CD14-positive monocyte (primary cell): ENCODE data around the gene MEGF9. TPM values are rescaled to one million over a fixed set of nuclear protein-coding genes. Genes with fewer than 3 reads are reported as not detected.

ENCODE experiments used
- DNase-seq, 3 donors: peaks; one replicate each; pipeline ENCODE4 v3.0.0-alpha.2; 2011 to 2022
- H2AFZ ChIP-seq: 2 replicates; pipeline ENCODE4 v1.6.0; 2012; ENCODE audit warnings: mild to moderate bottlenecking, low read depth, low read length, inconsistent platforms; ENCODE audit not compliant: insufficient read depth, poor library complexity, severe bottlenecking
- H3K27ac ChIP-seq, 2 donors: 1 replicate in 1 of 2; 2 replicates in 1 of 2; pipeline ENCODE4 v1.5.1; 2012 to 2013; ENCODE audit warnings: low read length in 2 of 2, control low read depth in 1 of 2, inconsistent platforms in 1 of 2, low read depth in 1 of 2, mild to moderate bottlenecking in 1 of 2
- H3K27me3 ChIP-seq, 2 donors: one replicate each; pipeline versions ENCODE4 v1.6.0 to v1.6.1; 2011 to 2013; ENCODE audit warnings: low read length in 2 of 2; ENCODE audit not compliant: control insufficient read depth in 2 of 2, insufficient read depth in 2 of 2
- H3K36me3 ChIP-seq, 2 donors: replicated peaks in 1 of 2; 1 replicate in 1 of 2; 2 replicates in 1 of 2; pipeline versions ENCODE4 v1.5.1 to v1.6.1; 2012 to 2013; ENCODE audit warnings: low read length in 2 of 2, control low read depth in 1 of 2, inconsistent platforms in 1 of 2, mild to moderate bottlenecking in 1 of 2; ENCODE audit not compliant: insufficient read depth in 2 of 2, control insufficient read depth in 1 of 2
- H3K4me1 ChIP-seq, 2 donors: 1 replicate in 1 of 2; 2 replicates in 1 of 2; pipeline versions ENCODE4 v1.5.1 to v1.6.1; 2012 to 2013; ENCODE audit warnings: low read length in 2 of 2, control low read depth in 1 of 2, inconsistent platforms in 1 of 2, mild to moderate bottlenecking in 1 of 2, moderate library complexity in 1 of 2; ENCODE audit not compliant: insufficient read depth in 2 of 2, control insufficient read depth in 1 of 2
- H3K4me2 ChIP-seq: replicated peaks from 2 replicates; pipeline ENCODE3; 2012; ENCODE audit warnings: low read length, moderate library complexity, mild to moderate bottlenecking; ENCODE audit not compliant: poor library complexity, severe bottlenecking; ENCODE audit errors: extremely low read depth
- H3K4me3 ChIP-seq, 3 experiments: fragments of 200-600 bp in 1 of 3; sonication (generic) in 1 of 3; replicated peaks in 1 of 3; 1 replicate in 2 of 3; 2 replicates in 1 of 3; pipeline ENCODE4 v1.5.1; 2011 to 2013; ENCODE audit warnings: low read length in 3 of 3, mild to moderate bottlenecking in 3 of 3, control low read depth in 2 of 3, low read depth in 2 of 3, inconsistent platforms in 1 of 3, moderate library complexity in 1 of 3
- H3K79me2 ChIP-seq: 2 replicates; pipeline ENCODE4 v1.6.0; 2012; ENCODE audit warnings: mild to moderate bottlenecking, control low read depth, inconsistent platforms, low read length, moderate library complexity; ENCODE audit not compliant: insufficient read depth
- H3K9ac ChIP-seq: 2 replicates; pipeline ENCODE4 v1.6.0; 2017; ENCODE audit warnings: low read length, mild to moderate bottlenecking; ENCODE audit not compliant: insufficient read depth, poor library complexity, severe bottlenecking
- H3K9me3 ChIP-seq, 2 donors: replicated peaks in 1 of 2; 1 replicate in 1 of 2; 2 replicates in 1 of 2; pipeline versions ENCODE4 v1.5.1 to v1.6.1; 2012 to 2013; ENCODE audit warnings: low read length in 2 of 2, control low read depth in 1 of 2; ENCODE audit not compliant: control insufficient read depth in 1 of 2, insufficient read depth in 1 of 2
- H4K20me1 ChIP-seq: 2 replicates; pipeline ENCODE4 v1.6.0; 2012; ENCODE audit warnings: mild to moderate bottlenecking, low read length, control low read depth, moderate library complexity; ENCODE audit not compliant: insufficient read depth
- H3K27ac Mint-ChIP-seq, 7 donors: one replicate each; pipeline ENCODE4 v1.8.0; 2020; ENCODE audit warnings: mild to moderate bottlenecking in 7 of 7, mixed read lengths in 7 of 7, moderate library complexity in 6 of 7, inconsistent platforms in 2 of 7
- H3K27me3 Mint-ChIP-seq, 3 donors: one replicate each; pipeline ENCODE4 v1.8.0; 2021 to 2022; ENCODE audit warnings: low read depth in 3 of 3, mild to moderate bottlenecking in 3 of 3, mixed read lengths in 3 of 3, moderate library complexity in 3 of 3, inconsistent platforms in 1 of 3
- H3K36me3 Mint-ChIP-seq, 2 donors: one replicate each; pipeline ENCODE4 v1.8.0; 2020; ENCODE audit warnings: mixed read lengths in 2 of 2, inconsistent platforms in 1 of 2, mild to moderate bottlenecking in 1 of 2
- H3K4me1 Mint-ChIP-seq: one replicate; pipeline ENCODE4 v1.8.0; 2020; ENCODE audit warnings: mild to moderate bottlenecking, mixed read lengths
- H3K4me3 Mint-ChIP-seq, 2 donors: one replicate each; pipeline ENCODE4 v1.8.0; 2020; ENCODE audit warnings: mild to moderate bottlenecking in 2 of 2, mixed read lengths in 2 of 2, moderate library complexity in 1 of 2
- H3K9me3 Mint-ChIP-seq, 7 donors: one replicate each; pipeline ENCODE4 v1.8.0; 2020 to 2022; ENCODE audit warnings: mixed read lengths in 7 of 7, mild to moderate bottlenecking in 6 of 7, moderate library complexity in 6 of 7, inconsistent platforms in 2 of 7
- CTCF ChIP-seq: fragments of 200-600 bp; IDR thresholded peaks from one replicate; pipeline ENCODE4 v1.8.0; 2022; ENCODE audit warnings: antibody characterized with exemption, mild to moderate bottlenecking
- WGBS: methylation state at CpG from one replicate; pipeline ENCODE4 v1.1.5; 2013; ENCODE audit warnings: missing lambda C conversion rate; ENCODE audit not compliant: insufficient coverage; 5-methylcytosine and 5-hydroxymethylcytosine counted together
- intact Hi-C, 2 donors: fragments of 100-400 bp; cut with micrococcal nuclease; formaldehyde crosslinking; loops; one replicate each; pipeline versions ENCODE4 v1.15.0 to v1.15.1; 2023
- polyA plus RNA-seq, 3 donors: library from polyadenylated mRNA; depleted of rRNA in 1 of 3; unstranded in 2 of 3; stranded (reverse) in 1 of 3; fragments of 300-500 nt in 2 of 3; fragments of >200 nt in 1 of 3; fragmentation: Illumina TruSeq in 2 of 3; gene quantifications; 1 replicate in 2 of 3; 2 replicates in 1 of 3; pipeline ENCODE4 v1.2.3, GENCODE V29; 2012 to 2021

Gene MEGF9
- polyA plus RNA-seq, 3 donors = 45.0 to 92.8 (median 89.7) TPM

- peaks cover 100% of the 10 kb centered on the region for H4K20me1 ChIP-seq
- peak overlapping the region in 2 of 7 donors; percentile 22 to 32 for H3K27ac Mint-ChIP-seq
- H3K9me3 Mint-ChIP-seq = no peaks in the 10 kb centered on the region
- TF ChIP-seq CTCF = no peak
- peaks cover 46 to 53% of the 10 kb centered on the region in 2 donors for H3K36me3 ChIP-seq
- WGBS = no CpG with 5 or more reads among the region's 4 CpGs
- no peak overlapping the region for H3K4me3 ChIP-seq
- peak overlapping the region in 1 of 2 donors; percentile 46 for H3K27ac ChIP-seq
- H3K79me2 ChIP-seq = peaks cover 100% of the 10 kb centered on the region
- peaks cover 31% of the 10 kb centered on the region for H3K4me1 Mint-ChIP-seq
- H3K9me3 ChIP-seq = no peaks in the 10 kb centered on the region
- H3K27me3 ChIP-seq = no peaks in the 10 kb centered on the region
- H3K9ac ChIP-seq = no peak overlapping the region
- H3K36me3 Mint-ChIP-seq = peaks cover 22 to 54% of the 10 kb centered on the region in 2 donors
- H3K4me3 Mint-ChIP-seq = no peak overlapping the region
- intact Hi-C loops = no loop called here
- H3K4me1 ChIP-seq = peaks cover 6 to 23% of the 10 kb centered on the region in 2 donors
- H3K4me2 ChIP-seq = no peak overlapping the region
- peak in 1 of 3 donors; percentile 17 for DNase-seq
- no peak overlapping the region for H2AFZ ChIP-seq
- H3K27me3 Mint-ChIP-seq = no peaks in the 10 kb centered on the region
Measured at GRCh38 chr9:120654272-120654671, 60.0 kb downstream of the MEGF9 start.

GRCh38 chr9:120653762-120654161 lies 60.5 kb downstream of the MEGF9 start:
- no peak for DNase-seq
- intact Hi-C loops = no loop called here
- Histone ChIP-seq H3K9ac (no peak overlapping the region), H3K4me1 (peaks cover 6 to 23% of the 10 kb centered on the region in 2 donors), H3K27me3 (no peaks in the 10 kb centered on the region), H2AFZ (no peak overlapping the region), H3K79me2 (peaks cover 100% of the 10 kb centered on the region), H3K36me3 (peaks cover 48 to 55% of the 10 kb centered on the region in 2 donors), H3K4me3 (no peak overlapping the region), H4K20me1 (peaks cover 100% of the 10 kb centered on the region), H3K27ac (peak overlapping the region in 1 of 2 donors; percentile 46), H3K9me3 (no peaks in the 10 kb centered on the region), H3K4me2 (no peak overlapping the region)
- TF ChIP-seq CTCF = no peak
- Mint-ChIP-seq H3K4me3 (no peak overlapping the region), H3K27me3 (no peaks in the 10 kb centered on the region), H3K27ac (peak overlapping the region in 6 of 7 donors; percentile 22 to 91 (median 78)), H3K4me1 (peaks cover 31% of the 10 kb centered on the region), H3K36me3 (peaks cover 19 to 55% of the 10 kb centered on the region in 2 donors), H3K9me3 (no peaks in the 10 kb centered on the region)
- WGBS = no CpG with 5 or more reads among the region's 1 CpG
